IPS-NIHi7 (cell line): ENCODE results near the gene CLPSL2.
A peak's percentile ranks its signal among the peaks of the same experiment; 100 is the strongest.

Source experiments
- DNase-seq: peaks from one replicate; pipeline ENCODE4 v3.0.0; 2012; ENCODE audit warnings: mixed read lengths; ENCODE audit errors: extremely low spot score

CLPSL2 gene

DNA sequence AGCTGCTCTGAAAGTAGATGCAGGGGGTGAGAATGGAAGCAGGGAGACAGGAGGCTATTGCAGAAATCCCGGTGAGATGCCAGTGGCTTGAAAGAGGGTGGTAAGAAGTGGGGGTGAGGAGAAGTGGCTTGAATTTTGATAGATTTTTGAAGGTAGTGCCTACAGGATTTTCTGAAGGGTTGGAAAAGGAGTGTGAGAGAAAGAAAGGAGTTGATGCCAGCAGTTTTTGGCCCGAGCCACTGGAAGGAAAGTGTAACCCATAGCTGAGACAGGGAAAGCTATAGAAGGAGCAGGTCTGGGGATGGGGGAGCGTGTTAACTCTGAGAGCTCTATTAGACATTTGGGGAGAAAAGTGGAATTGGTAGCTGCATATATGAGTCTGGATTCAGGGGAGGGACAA lies 29.9 kb upstream of the CLPSL2 start:
- DNase-seq: no peak

DNA sequence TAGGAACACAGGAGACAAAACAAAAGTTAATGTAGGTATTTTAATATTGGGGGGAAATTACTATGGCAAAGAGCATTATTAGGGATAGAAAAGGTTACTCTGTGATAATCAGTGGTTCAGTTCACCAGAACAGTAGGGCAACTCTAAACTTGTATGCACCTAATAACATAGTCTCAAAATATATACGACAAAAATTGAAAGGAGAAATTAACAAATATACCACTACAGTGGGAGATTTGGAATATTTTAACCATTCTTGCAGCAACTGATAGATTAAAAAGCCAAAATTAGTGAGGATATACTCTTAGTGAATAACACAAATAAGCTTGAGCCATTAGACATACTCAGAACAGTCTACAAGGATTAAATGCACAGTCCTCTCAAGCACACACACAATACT lies 28.5 kb upstream of the CLPSL2 start:
- DNase-seq: no peak

DNA sequence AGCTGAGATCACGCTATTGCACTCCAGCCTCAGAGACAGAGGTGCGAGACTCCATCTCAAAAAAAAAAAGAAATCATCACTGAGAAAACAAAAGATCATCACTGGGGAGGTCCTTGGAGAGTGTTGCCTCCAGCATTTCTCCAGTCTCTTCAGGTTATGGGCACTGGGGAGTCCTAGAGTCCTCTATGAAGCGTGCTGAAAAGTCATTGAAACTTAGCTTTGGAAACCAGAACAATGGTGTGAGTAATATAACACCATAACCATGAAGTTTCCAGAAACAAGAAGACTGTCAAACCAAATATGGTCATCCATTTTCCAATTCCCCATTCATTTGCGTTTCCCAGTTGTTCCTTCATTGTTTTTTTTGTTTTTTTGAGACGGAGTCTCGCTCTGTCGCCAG lies 25.8 kb upstream of the CLPSL2 start:
- no peak for DNase-seq

DNA sequence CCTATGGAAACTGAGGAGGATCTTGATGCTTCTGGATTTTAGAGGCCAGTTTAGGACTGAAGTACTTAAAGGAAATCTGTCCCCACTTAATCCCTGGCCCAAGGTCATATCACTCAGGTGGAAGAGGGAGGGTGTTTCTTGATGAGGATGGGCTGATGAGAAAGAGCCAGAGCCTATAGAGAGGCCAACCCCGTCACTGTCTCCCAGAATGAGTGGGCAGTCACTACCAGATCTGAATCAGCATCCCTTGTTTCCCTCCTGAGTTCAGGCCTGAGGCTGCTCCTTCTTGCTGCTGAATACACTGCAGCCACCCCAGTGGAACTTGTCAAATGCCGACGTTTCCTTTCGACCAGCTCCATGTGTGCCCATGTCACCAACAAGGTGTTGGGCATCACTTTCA lies 24.8 kb upstream of the CLPSL2 start:
- DNase-seq: no peak

DNA sequence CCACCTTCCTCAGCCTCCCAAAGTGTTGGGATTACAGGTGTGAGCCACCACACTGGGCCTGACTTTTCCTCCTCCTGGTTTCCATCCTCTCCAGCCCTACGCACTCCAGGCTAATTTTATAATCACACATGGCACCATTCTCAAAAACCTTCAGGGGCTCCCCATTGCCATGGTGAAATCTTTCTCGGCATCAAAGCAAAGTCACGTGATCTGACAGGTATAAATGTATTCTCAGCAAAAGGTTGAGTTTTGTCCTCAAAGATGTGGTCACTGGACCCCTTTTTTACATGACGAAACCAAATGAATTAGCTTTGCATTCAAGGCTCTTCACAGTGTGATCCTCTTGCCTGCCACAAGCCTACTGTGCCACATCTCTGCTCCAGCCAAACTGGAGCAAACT lies 24.1 kb upstream of the CLPSL2 start:
- DNase-seq: no peak

DNA sequence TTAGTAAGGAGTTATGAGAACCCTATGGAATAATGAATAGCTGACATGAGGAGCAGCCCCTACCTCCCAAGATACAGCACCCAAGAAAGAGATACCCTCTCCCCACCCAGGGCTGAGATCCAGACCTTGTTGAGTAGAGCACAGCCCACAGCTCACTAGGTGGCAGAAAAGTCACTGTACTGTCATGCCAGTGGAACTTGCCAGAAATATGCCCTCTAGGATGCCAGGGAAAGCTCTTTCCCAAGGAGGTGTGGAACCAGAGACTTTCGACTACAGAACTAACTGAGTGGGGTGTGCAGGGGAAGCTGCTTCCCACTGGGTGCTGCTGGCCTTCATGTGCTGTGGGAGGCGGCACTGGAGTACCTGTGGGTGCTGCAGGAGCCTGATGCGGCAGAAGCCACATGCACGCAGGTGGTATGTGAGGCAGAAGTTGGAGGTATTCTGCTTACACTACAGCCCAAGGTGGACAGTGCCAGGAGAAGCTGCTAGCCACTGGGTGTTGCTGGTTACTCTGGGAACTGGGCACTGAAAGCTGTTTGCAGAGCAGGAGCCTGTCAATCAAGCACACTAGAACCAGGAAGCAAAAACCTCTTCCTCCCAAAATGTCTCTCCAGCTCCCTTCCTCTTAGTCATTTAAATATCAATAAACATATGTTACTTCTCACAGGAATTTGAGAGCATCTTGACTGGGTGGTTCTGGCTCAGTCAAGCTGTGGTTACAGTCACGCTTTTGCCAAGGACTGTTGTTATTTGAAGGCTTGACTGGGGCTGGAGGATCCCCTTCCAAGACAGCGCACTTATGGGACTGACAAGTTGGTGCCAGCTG lies 21.7 kb upstream of the CLPSL2 start:
- DNase-seq: no peak

DNA sequence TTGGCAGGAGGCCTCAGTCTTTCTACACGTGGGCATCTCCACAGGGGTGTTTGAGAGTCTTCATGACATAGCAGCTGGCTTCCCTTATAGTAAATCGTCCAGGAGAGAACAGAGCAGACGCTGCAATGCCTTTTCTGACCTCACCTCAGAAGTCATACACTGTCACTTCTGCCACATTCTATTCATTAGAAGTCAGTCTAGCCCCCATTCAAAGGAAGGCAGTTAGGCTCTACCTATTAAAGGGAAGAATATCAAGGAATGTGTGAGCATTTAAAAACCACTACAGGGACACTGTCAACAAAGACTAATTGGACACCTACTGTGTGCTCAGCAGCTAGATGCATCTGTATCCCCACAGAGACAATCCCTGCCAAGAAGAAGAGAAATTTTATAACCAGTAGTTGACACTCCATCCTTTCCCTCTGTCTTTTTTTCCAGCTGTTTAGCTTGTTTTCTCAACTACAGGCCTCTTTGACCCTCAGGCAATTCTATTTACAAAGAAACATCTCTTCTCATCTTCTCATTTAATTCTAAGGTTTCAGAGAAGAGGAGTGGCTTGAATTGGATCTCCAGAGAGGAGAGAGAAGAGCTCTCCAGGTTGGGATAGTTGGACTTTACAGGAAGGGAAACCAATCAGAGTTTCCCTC lies 21.0 kb upstream of the CLPSL2 start:
- DNase-seq: no peak

DNA sequence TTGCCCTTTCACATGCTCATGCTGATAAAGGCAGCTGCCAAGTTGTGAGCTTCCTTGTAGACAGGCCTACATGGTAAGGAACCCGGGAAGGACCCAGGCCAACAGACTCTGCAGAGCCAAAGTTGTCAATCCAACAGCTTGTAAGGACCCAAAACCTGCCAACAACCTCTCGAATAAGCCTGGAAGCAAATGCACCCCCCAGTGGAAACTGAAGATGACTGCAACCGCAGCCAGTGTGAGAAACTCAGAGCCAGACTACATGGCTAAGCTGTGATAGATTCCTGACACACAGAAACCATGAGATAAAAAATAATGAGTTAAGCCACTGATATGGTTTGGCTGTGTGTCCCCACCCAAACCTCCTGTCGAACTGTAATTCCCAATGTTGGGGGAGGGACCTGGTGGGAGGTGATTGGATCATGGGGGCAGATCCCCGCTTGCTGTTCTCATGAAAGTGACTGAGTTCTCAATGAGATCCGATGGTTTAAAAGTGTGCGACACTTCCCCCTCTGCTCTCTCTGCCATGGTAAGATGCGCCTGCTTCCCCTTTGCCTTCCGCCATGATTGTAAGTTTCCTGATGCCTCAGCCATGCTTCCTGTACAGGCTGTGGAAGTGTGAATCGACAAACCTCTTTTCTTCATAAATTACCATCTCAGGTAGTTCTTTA lies 18.8 kb upstream of the CLPSL2 start:
- DNase-seq: peak; percentile 70

DNA sequence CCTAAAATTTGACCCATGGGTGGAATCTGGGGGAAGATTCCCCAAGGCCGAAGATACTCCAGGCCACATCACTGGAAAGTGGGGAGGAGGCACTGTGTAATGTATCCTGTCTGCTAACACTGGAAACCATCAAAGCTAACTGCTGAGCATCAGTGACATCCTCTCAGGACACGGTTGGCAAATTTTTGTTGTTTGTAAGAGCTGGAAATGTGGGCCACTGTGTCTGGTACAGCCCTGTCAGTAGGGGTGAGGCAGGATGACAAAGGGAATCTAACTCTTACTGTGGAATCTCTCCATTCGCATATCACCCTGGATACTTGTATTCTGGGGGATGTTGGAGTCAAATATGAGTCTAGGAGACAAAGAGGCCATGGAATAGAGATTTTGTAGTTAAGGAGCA lies 17.0 kb upstream of the CLPSL2 start:
- DNase-seq: no peak

DNA sequence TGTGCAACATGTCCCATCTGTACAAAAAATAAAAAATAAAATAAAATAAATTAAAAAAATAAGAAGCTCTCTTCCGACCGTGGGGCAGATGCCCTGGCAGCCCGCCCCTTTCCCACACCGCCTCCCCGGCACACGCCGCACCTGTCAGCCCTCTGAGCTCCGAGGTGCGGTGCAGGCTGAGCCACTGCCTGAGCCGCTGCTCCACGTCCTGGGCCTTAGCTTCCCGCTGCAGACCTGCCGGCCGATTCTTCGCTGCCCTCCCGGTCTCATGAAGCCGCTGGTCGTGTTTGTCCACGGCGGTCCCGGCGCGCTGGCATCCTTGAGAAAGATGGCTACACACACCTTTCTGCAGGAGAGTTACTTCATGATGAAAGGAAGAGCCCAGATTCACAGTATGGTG lies 10.7 kb upstream of the CLPSL2 start:
- DNase-seq: no peak

DNA sequence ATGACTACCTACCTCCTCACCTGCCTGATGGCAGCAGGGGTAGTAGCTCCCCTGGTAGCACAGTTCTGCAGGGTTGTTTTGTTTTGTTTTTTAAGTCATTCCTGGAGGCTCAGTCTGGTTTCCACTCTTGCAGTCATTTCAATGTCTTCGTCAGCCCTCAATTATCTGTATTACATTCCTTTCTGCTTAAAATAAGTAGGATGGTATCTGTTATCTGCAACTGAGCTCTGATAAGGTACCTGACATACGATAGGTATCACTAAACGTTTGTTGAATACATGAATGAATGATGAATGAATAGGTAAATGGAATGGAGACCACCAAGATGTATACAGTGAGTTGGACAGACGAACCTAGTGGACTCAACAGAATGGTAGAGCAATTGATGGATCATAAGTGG lies 7.2 kb upstream of the CLPSL2 start:
- no peak for DNase-seq

DNA sequence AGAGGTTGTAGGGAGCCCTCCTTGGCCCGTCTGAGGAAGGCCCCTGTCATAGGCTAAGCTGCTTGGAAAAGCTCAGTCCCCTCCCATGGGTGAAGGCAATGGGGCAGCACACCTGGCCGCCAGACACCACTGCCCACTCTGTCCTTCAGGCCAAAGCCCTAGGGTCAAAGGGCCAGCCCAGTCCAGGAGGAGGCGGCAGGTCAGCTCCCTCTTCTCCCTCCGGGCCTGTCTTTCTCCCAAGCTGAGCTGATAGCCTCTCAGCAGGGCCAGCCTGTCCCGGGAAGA lies 5.1 kb upstream of the CLPSL2 start:
- no peak for DNase-seq

DNA sequence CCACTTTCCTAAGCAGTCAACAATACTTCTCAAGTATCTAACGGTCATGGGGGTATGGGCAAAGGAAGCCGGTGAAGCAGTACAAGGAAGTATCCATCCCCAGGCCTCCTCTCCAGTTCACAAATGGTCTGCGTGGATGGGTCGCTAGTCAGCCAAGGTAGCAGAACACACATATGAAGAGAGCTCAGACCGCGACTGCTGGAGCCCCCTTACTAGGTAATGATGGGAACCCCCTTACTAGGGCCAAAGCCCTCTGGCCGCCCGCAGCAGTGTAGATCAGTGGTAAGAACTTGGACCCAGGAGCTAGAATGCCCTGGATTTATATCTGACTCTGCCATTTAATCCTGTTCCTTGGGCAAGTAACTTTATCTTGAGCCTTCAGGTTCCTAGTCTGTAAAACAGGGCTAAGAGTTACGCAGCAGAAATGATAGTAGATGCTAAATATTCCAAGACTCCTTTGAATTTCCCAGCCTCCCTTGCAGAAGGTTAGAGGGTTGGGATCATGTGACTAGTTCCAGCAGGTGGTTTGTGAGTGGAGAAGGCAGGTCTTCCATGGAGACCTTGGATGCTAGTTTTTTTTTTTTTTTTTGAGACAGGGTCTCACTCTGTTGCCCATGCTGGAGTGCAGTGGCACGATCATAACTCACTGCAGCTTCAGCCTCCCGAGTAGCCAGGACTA lies 2.1 kb upstream of the CLPSL2 start:
- no peak for DNase-seq

DNA sequence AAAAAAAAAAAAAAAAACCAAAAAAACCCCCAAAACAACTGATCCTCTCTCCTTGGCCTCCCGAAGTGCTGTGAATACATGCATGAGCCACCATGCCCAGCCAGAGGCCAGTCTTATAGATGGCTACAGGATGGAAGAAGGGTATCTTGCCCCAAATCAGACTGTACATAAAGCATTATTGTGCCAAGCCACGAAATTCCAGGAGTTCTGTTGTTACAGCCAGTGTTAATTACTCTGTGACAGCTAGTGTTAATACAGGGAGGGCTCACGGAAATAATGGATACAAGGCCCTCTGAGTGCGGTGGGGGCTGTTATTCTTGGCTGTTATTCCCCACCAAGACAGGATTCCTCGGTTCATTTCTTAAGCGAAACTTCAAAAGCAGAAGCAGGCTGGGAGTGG lies 1.4 kb upstream of the CLPSL2 start:
- DNase-seq: no peak

DNA sequence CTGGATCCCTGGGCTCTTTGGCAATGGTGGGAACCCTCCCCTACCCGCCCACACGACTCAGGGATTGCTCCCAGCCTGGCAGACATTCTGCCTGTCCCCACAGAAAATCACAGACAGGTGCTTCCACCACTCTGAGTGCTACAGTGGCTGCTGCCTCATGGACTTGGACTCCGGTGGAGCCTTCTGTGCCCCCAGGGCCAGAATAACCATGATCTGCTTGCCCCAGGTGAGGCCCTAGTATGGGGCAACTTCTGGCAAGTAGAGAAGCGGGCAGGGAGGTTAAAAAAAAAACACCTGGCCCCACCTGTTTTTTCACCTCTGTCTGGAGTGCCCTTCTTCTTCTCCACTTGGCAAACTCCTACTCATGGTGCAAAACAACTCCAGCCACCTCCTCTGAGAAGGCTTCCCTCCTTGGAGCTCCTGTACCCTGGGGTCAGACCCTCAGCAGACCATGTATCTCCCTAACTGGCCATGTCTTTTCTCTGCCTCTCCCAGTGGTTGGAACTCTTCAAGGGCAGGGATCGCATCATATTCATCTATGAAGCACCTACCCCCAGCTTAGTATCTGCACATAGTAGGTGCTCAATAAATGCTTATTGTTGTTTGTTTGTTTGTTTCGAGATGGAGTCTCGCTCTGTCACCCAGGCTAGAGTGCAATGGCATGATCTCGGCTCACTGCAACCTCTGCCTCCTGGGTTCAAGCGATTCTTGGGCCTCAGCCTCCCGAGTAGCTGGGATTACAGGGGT lies 1.1 kb downstream of the CLPSL2 start:
- no peak for DNase-seq

DNA sequence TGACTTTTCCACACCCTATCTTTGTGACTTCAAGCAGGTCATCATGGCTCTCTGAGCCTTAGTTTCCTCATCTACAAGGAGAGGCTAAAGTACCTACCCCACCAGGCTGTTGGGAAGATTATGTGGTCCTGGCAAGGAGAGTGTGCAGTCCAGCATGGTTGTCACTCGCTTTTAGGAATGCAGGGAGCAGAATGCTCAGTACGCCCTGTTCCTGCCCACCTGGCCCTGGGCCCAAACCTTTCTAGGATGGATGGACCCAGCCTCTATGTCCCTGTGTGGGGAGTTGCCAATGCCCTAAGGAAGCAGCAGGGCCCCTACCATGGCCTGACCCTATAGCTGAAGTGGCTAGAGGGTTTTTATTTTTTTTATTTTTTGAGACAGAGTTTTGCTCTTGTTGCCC lies 2.0 kb downstream of the CLPSL2 start:
- DNase-seq: no peak

DNA sequence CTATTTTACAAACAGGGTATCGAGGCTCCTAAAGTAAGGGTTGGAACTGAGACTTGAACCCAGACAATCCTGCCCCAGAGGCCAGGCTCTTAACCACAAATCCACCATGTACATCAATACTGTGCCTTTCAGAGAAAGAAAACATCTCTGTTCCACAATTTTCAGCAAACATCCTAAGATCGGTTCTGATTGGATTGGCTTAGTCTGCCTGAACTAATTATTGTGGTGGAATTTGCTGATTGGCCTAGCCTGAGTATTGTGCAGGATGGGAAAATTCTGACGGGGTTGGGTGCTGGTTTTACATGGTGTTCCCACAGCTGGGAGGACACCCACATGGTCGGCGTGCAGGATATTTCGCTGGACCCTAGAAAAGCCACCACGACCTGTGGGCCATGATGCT lies 4.3 kb downstream of the CLPSL2 start, which contains the start of gene CLPSL1:
Gene CLPSL1, plus strand, starts transcription at position 301 of the 400 bp plus-strand sequence. Its CDS starts 92 bp downstream, at position 393.
- no peak for DNase-seq

DNA sequence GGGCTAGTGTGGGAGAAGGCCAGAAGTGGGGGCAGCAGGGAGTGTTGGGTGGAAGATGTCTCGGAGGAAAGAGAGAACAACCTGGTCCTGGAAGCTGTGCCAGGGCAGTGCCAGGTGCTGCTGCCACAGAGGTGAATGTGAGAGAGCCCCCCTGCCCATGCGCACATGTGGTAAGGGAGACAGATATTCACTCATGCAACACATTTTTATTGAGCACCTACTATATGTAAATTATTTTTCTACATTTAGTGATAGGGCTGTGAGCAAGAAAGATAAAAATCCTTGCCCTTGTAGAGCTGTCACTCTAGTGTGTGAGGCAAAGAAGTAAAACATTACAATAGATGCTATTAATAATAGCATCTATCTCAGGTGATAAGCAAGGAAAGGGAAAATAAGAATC lies 4.9 kb downstream of the CLPSL2 start:
- DNase-seq: no peak

DNA sequence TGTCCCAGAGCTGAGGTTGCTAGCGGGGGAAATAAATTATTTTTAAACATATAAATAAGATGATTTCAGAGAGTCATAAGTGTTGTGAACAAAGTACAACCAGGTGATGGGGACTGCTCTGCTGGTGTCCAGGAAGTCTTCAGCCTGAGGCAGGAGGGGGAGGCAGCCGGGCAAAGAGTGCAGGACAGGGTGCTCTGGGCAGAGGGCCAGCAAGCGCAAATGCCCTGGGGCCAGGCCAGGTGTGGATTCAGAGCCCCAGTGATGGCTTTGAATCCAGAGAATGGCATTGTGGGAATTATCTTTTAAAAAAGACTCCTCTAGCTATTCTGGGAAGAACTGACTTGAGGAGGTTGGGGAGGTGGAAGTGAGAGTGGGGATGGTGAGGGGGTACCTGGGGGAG lies 6.0 kb downstream of the CLPSL2 start:
- DNase-seq: no peak

DNA sequence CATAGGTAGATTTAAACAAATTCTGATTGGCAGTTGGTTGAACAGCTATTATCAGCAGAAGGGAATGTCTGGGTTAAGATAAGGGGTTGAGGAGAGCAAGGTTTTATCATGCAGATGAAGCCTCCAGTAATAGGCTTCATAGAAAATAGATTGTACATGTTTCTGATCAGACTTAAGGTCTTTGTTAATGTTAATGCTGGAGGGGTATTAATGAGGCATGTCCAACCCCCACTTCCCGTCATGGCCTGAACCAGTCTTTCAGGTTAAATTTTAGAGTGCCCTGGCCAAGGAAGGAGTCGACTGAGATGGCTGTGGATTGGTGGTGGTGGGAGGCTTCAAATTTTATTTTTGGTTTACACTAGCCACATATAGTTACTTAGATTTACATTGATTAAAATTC lies 7.8 kb downstream of the CLPSL2 start:
- DNase-seq: no peak

DNA sequence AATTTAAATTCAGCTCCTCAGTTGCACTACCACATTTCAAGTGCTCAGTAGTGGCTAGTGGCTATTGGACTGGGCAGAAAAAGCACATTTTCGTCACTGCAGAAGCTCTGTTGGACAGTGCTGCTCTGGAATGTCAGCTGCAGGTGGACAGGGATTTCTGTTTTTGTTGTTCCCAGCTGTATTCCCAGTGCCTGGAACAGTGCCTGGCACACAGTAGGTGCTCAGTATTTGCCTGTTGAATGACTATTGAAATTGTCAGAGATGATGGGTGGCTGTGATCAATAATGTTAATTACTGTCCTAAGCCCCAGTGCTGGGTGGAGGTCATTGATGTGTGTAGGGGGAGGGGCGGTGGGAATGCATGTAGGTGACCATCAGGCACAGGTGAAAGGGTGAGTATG lies 9.9 kb downstream of the CLPSL2 start:
- no peak for DNase-seq

DNA sequence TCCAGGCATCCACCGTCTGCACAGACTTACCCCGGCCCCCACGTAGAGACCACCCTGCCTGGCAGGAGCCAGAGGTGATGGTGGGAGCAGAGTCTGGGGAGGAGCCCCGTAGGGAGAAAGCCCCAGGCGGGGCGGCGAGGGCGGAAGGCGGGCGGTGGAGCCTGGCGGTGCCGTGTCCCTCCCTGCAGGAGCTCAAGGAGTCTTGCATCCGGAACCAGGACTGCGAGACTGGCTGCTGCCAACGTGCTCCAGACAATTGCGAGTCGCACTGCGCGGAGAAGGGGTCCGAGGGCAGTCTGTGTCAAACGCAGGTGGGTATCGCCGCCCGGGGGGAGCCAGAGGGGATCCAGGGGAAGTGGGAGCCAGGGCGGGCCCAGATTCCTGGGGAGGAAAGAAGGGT lies 10.4 kb downstream of the CLPSL2 start:
- peak; percentile 34 for DNase-seq
